ENCODE data around the gene C1RL.

DNA sequence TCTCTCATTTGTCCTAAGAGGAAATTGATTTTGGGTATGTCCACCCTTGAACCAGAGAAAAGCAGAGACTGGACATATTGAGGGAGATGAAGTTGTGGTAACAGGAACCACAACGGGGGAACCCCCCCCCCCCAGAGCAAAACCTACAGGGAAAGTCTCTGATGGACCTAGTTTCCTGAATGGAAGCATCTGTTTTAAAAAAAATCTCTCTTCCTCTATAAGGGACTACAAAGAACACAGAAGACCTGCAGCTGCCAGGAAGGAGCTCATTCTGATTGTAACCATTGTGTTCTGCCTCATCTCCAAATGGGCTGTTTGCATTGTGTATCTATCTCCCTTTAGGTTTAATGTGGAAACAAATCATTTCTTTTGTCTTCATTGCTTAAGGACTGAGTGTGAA, 35.1 kb downstream of the C1RL start:
- TF ChIP-seq, protein P1, sequence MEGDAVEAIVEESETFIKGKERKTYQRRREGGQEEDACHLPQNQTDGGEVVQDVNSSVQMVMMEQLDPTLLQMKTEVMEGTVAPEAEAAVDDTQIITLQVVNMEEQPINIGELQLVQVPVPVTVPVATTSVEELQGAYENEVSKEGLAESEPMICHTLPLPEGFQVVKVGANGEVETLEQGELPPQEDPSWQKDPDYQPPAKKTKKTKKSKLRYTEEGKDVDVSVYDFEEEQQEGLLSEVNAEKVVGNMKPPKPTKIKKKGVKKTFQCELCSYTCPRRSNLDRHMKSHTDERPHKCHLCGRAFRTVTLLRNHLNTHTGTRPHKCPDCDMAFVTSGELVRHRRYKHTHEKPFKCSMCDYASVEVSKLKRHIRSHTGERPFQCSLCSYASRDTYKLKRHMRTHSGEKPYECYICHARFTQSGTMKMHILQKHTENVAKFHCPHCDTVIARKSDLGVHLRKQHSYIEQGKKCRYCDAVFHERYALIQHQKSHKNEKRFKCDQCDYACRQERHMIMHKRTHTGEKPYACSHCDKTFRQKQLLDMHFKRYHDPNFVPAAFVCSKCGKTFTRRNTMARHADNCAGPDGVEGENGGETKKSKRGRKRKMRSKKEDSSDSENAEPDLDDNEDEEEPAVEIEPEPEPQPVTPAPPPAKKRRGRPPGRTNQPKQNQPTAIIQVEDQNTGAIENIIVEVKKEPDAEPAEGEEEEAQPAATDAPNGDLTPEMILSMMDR (IDR thresholded peaks at IDR 0.05) = no peak
- TF ChIP-seq POLR2A (IDR thresholded peaks at IDR 0.05) = no peak

Data from heart left ventricle (tissue), 13 donors.